OCI-LY1 (cell line): ENCODE measurements around the gene CLEC20A.

Source experiments
- CTCF ChIP-seq: fragments of 200-600 bp; sonication (generic), shearing (Covaris generic); IDR thresholded peaks from 2 replicates; pipeline ENCODE4 v1.5.1; 2017; ENCODE audit warnings: mild to moderate bottlenecking, antibody characterized with exemption, low read length, moderate library complexity, mixed read lengths
- EZH2 ChIP-seq: fragments of 200-600 bp; sonication (generic), shearing (Covaris generic); IDR thresholded peaks from 2 replicates; pipeline ENCODE4 v1.8.0; 2017; ENCODE audit warnings: borderline replicate concordance, mixed run types, mild to moderate bottlenecking, antibody characterized with exemption, low read length, moderate library complexity, mixed read lengths

GRCh38 chr1:178541829-178542553, 45.2 kb upstream of the CLEC20A start:
- no peak for TF ChIP-seq CTCF
- TF ChIP-seq EZH2, result no peak
